Thoracic aorta (tissue), 2 donors: Measurements from ENCODE around the gene MEOX2. TPM values are rescaled to one million over a fixed set of nuclear protein-coding genes. Genes with fewer than 3 reads are reported as not detected.
A peak's percentile ranks its signal among the peaks of the same experiment; 100 is the strongest.

Experiments used
- ATAC-seq: fragments of 150-250 bp; one replicate; pipeline ENCODE4 v1.8.0; 2017; ENCODE audit warnings: low read depth; ENCODE audit not compliant: insufficient number of reproducible peaks, low FRiP score
- DNase-seq: peaks from one replicate; pipeline ENCODE4 v3.0.0-alpha.2; 2020; ENCODE audit warnings: low spot score
- H3K27ac ChIP-seq, 2 donors: fragments of 200-600 bp; sonication (generic); 1 replicate in 1 of 2; 2 replicates in 1 of 2; pipeline ENCODE4 v1.5.1; 2016; ENCODE audit warnings: mild to moderate bottlenecking in 2 of 2, moderate library complexity in 2 of 2
- H3K27me3 ChIP-seq: fragments of 200-600 bp; sonication (generic); replicated peaks from 2 replicates; pipeline ENCODE4 v1.6.0; 2016; ENCODE audit warnings: mild to moderate bottlenecking; ENCODE audit not compliant: insufficient read depth
- H3K36me3 ChIP-seq: fragments of 200-600 bp; sonication (generic); one replicate; pipeline ENCODE4 v1.5.1; 2016
- H3K4me1 ChIP-seq, 2 donors: fragments of 200-600 bp; sonication (generic); 1 replicate in 1 of 2; 2 replicates in 1 of 2; pipeline versions ENCODE4 v1.5.1 to v1.6.0; 2016; ENCODE audit warnings: low read depth in 2 of 2, mild to moderate bottlenecking in 1 of 2; ENCODE audit not compliant: control insufficient read depth in 1 of 2
- H3K4me3 ChIP-seq: fragments of 200-600 bp; sonication (generic); 2 replicates; pipeline ENCODE4 v1.5.1; 2016; ENCODE audit warnings: mild to moderate bottlenecking
- H3K9me3 ChIP-seq: fragments of 200-600 bp; sonication (generic); 2 replicates; pipeline ENCODE4 v1.5.1; 2016
- total RNA-seq, 2 donors: library from RNA; depleted of rRNA; stranded (reverse); fragments of >200 nt; gene quantifications; one replicate each; pipeline versions ENCODE4 v1.1.0 to v1.2.3, GENCODE V29; 2016
- TF ChIP-seq, protein P1 (sequence below): fragments of 200-600 bp; sonication (generic); IDR thresholded peaks from one replicate; pipeline ENCODE4 v1.5.1; 2019; ENCODE audit warnings: antibody characterized with exemption

The MEOX2 gene
- total RNA-seq, 2 donors from 2014 or later = 9.5 to 9.9 TPM

- H3K36me3 ChIP-seq = no peaks in the 10 kb centered on the region
- peaks cover 0 to 2% of the 10 kb centered on the region in 2 donors for H3K4me1 ChIP-seq
- H3K4me3 ChIP-seq = no peak overlapping the region
- ATAC-seq (no peak), DNase-seq (no peak)
- no peak overlapping the region for H3K27ac ChIP-seq
- TF ChIP-seq, protein P1, sequence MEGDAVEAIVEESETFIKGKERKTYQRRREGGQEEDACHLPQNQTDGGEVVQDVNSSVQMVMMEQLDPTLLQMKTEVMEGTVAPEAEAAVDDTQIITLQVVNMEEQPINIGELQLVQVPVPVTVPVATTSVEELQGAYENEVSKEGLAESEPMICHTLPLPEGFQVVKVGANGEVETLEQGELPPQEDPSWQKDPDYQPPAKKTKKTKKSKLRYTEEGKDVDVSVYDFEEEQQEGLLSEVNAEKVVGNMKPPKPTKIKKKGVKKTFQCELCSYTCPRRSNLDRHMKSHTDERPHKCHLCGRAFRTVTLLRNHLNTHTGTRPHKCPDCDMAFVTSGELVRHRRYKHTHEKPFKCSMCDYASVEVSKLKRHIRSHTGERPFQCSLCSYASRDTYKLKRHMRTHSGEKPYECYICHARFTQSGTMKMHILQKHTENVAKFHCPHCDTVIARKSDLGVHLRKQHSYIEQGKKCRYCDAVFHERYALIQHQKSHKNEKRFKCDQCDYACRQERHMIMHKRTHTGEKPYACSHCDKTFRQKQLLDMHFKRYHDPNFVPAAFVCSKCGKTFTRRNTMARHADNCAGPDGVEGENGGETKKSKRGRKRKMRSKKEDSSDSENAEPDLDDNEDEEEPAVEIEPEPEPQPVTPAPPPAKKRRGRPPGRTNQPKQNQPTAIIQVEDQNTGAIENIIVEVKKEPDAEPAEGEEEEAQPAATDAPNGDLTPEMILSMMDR = no peak
- no peaks in the 10 kb centered on the region for H3K27me3 ChIP-seq
- H3K9me3 ChIP-seq = no peaks in the 10 kb centered on the region
These were observed 6.1 kb upstream of the MEOX2 start for GRCh38 chr7:15692501-15693020.

GRCh38 chr7:15688911-15689310 lies 2.4 kb upstream of the MEOX2 start:
- no peak for ATAC-seq
- DNase-seq = no peak
- Histone ChIP-seq H3K36me3 (no peaks in the 10 kb centered on the region), H3K27me3 (no peaks in the 10 kb centered on the region), H3K9me3 (no peaks in the 10 kb centered on the region), H3K27ac (no peak overlapping the region), H3K4me1 (peaks cover 4 to 18% of the 10 kb centered on the region in 2 donors), H3K4me3 (no peak overlapping the region)
- TF ChIP-seq, protein P1 = no peak

DNA sequence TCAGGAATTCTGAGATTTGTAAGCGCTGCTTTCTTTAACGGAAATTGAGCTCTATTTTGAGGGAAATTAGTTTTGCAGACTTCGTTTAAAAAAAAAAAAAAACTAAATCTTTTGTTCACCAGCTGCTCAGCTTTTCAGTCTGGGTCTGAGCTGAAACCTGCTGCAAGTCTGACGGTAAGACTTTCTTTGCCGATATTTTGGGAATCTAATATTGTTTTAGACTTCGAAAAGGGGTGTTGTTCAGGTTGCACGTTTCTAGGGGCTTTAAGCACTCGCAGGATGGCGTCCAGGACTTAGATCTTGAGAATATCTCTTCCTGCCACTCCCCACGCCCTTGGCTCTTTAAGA lies 1.8 kb upstream of the MEOX2 start:
- no peaks in the 10 kb centered on the region for H3K27me3 ChIP-seq
- H3K27ac ChIP-seq = no peak overlapping the region

DNA sequence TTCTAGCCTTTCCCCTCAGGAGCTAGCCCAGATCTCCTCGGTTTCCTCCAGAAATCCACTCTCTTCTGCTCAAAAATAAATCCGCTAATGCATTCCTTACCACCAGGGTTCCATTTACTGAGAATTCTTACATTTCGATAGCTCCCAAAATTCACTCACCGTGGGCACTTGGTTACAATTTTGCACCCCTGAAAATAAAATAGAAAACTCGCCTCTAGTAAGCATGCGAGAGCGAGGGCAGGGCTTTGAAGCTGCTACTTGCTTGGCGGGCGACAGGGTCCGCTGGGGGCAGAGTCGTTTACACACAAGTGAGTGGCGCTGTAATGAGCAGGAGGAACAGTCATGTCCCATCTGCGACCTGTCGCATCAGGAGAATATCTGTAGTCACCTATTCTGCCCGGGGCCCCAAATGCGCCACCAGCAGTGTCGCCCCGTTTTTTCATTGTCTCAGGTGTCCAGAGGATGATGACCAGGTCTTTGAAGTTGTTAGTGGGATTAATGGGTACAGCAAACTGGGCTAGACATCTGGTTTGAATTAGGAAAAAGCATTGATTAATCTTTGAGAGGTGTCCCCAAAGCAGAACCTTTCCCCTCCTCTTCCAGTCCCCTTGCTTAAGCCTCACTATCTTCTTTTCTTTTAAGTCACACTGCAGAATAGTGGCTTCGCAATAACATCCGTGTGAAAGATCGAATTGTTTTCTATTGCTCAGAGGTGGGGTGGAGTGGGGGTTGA lies 1.2 kb upstream of the MEOX2 start:
- Histone ChIP-seq H3K27me3 (no peaks in the 10 kb centered on the region), H3K36me3 (no peaks in the 10 kb centered on the region), H3K4me3 (peak overlapping the region; percentile 83), H3K4me1 (peaks cover 4 to 18% of the 10 kb centered on the region in 2 donors), H3K27ac (peak overlapping the region in 1 of 2 donors; percentile 63), H3K9me3 (no peaks in the 10 kb centered on the region)
- no peak for DNase-seq
- TF ChIP-seq, protein P1 = no peak
- no peak for ATAC-seq

More for the DNA sequence above, 1.8 kb upstream of the MEOX2 start:
- H3K9me3 ChIP-seq = no peaks in the 10 kb centered on the region
- TF ChIP-seq, protein P1 = no peak
- DNase-seq = no peak
- peak overlapping the region; percentile 83 for H3K4me3 ChIP-seq
- peaks cover 4 to 18% of the 10 kb centered on the region in 2 donors for H3K4me1 ChIP-seq
- H3K36me3 ChIP-seq = no peaks in the 10 kb centered on the region
- ATAC-seq = no peak

- Histone ChIP-seq H3K27ac (peak overlapping the region; percentile 29 to 63), H3K9me3 (no peaks in the 10 kb centered on the region), H3K36me3 (no peaks in the 10 kb centered on the region), H3K4me1 (peaks cover 4 to 18% of the 10 kb centered on the region in 2 donors), H3K4me3 (peak overlapping the region; percentile 83), H3K27me3 (no peaks in the 10 kb centered on the region)
- DNase-seq = no peak
- ATAC-seq = no peak
- TF ChIP-seq, protein P1 = no peak
These were observed 568 bp upstream of the MEOX2 start for GRCh38 chr7:15686957-15687545.
